ENCODE results near the gene OTOGL.

DNA sequence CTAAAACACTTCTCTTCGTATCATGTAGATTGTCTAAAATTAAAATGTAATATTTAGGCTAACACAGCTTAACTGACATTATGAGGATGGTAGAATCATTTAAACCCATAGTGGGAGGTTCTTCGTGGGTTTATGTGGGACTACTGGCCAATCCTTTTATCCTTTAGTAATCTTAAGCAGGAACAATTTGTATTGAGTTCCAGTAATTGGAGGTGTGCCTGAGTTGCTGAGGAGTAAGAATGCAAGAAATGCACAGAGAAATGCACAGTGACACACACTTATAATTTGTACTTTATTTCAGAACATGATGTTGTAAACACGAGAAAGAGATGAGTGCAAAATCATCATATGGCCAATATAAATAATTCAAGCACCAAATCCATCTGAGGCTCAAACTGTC, 22.3 kb downstream of the OTOGL start:
- TF ChIP-seq RAD21 (conservative IDR thresholded peaks at IDR 0.05) (no peak), SMC3 (conservative IDR thresholded peaks at IDR 0.05; ENCODE audit: poor library complexity) (no peak), EZH2 (IDR thresholded peaks at IDR 0.05; ENCODE audit: borderline replicate concordance, insufficient read depth, low read length, poor library complexity, severe bottlenecking) (no peak), TAF1 (IDR thresholded peaks at IDR 0.05; ENCODE audit: low read depth) (no peak), REST (IDR thresholded peaks at IDR 0.05; ENCODE audit: borderline replicate concordance) (no peak)
- TF ChIP-seq, protein P1, sequence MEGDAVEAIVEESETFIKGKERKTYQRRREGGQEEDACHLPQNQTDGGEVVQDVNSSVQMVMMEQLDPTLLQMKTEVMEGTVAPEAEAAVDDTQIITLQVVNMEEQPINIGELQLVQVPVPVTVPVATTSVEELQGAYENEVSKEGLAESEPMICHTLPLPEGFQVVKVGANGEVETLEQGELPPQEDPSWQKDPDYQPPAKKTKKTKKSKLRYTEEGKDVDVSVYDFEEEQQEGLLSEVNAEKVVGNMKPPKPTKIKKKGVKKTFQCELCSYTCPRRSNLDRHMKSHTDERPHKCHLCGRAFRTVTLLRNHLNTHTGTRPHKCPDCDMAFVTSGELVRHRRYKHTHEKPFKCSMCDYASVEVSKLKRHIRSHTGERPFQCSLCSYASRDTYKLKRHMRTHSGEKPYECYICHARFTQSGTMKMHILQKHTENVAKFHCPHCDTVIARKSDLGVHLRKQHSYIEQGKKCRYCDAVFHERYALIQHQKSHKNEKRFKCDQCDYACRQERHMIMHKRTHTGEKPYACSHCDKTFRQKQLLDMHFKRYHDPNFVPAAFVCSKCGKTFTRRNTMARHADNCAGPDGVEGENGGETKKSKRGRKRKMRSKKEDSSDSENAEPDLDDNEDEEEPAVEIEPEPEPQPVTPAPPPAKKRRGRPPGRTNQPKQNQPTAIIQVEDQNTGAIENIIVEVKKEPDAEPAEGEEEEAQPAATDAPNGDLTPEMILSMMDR (IDR thresholded peaks at IDR 0.05; ENCODE audit: poor library complexity, severe bottlenecking): no peak

All from neural cell (in vitro differentiated cells).